GM23248 (cell line): Measurements from ENCODE around the gene LRFN2.

ENCODE experiments used
- EZH2 ChIP-seq: fragments of 200-600 bp; sonication (generic); IDR thresholded peaks from 2 replicates; pipeline ENCODE4 v1.6.1; 2018; ENCODE audit warnings: antibody characterized with exemption, mild to moderate bottlenecking; ENCODE audit not compliant: insufficient read depth, poor library complexity, severe bottlenecking
- EZH2phosphoT487 ChIP-seq: fragments of 200-600 bp; sonication (generic); IDR thresholded peaks from 2 replicates; pipeline ENCODE4 v1.6.1; 2018; ENCODE audit warnings: antibody characterized with exemption, moderate library complexity, mild to moderate bottlenecking, low read depth; ENCODE audit not compliant: insufficient read depth

DNA sequence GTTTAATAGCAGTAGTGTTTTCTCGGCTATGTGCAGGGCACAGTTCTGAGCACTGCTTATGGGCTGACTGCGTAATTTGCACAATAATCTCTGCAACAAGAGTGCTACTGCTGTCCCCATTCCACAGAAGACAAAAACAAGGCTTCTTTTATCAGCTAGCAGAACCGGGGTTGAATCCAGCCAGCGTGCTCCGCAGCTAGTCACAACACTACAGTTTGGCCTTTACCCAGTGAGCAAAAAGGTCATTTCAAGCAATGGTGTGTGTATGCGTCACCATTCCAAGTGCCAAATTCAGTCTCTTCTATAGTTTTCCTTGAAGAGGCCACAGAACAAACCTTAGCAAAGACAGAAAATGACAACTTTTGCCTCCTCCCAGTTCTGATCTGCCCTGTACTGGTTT is 61.1 kb downstream of the LRFN2 start:
- TF ChIP-seq EZH2 (no peak), EZH2phosphoT487 (no peak)
